VCaP (cell line): ENCODE measurements around the gene ARL15.

ENCODE experiments used
- H3K27ac ChIP-seq: fragments of 450-650 bp; 2 replicates; pipeline ENCODE4 v1.5.1; 2017
- TF ChIP-seq, protein P1 (sequence below): fragments of 450-650 bp; conservative IDR thresholded peaks from 2 replicates; pipeline ENCODE4 v1.5.1; 2017; ENCODE audit warnings: mild to moderate bottlenecking, moderate library complexity

Gene ARL15

DNA sequence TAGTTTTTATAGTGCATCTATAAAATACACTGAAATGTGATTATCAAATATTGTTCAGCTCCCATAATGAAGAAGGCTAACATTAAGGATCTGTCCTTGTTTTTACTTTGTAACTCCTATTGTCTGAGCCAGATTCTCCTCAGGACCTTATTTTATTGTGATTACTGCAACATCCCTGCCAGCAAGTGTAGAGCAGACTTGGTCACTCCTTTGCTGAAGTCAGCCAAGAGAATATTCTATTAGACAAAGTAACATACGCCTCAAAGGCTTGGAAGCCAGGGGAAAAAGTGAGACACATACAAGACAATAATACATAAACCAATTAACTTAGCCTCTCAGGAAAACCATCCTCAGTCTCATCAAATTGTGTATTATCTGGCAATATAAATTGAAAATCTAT is 269.6 kb downstream of the ARL15 start:
- H3K27ac ChIP-seq = peak overlapping the region; percentile 9; the same call in 1 of the 2 replicates
- TF ChIP-seq, protein P1, sequence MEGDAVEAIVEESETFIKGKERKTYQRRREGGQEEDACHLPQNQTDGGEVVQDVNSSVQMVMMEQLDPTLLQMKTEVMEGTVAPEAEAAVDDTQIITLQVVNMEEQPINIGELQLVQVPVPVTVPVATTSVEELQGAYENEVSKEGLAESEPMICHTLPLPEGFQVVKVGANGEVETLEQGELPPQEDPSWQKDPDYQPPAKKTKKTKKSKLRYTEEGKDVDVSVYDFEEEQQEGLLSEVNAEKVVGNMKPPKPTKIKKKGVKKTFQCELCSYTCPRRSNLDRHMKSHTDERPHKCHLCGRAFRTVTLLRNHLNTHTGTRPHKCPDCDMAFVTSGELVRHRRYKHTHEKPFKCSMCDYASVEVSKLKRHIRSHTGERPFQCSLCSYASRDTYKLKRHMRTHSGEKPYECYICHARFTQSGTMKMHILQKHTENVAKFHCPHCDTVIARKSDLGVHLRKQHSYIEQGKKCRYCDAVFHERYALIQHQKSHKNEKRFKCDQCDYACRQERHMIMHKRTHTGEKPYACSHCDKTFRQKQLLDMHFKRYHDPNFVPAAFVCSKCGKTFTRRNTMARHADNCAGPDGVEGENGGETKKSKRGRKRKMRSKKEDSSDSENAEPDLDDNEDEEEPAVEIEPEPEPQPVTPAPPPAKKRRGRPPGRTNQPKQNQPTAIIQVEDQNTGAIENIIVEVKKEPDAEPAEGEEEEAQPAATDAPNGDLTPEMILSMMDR = no peak

DNA sequence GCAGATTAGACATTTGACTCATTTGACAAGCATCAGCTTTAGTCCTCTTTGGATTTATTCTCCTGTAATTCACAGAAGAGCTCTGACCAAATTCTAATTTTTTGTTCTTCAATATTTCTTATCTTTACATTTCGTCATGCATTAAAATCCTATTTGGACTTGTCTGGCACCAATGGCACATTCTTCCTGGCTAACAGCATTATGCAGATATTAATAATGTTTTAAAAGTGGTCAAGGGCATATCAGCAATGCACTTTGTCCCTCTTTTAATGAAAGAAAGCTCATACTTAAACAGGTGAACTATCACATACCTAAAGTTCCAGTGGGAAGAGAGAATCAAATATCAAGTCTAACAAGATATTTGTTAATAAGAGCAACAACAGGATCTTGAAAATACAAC is 270.4 kb downstream of the ARL15 start:
- TF ChIP-seq, protein P1 = no peak
- H3K27ac ChIP-seq = peak overlapping the region; percentile 9; the same call in 1 of the 2 replicates

DNA sequence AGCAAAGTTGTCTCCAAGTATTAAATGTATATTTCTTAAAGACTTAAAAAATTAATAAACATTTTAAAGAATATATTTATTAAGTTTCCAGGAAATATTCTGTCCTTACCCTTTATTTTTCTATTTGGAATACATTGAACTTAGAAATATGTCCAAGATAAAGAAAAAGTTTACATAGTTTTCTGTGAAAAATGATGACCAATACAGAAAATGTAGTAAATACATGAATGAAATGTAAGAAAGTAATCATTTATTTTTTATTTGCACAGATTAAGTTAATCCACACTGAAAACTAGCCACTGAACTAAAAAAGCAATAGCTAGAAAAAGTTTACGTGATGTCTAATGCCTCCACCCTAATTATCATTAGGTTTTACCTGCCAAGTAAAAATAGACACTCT is 273.2 kb downstream of the ARL15 start:
- TF ChIP-seq, protein P1 = no peak
- no peak overlapping the region for H3K27ac ChIP-seq

DNA sequence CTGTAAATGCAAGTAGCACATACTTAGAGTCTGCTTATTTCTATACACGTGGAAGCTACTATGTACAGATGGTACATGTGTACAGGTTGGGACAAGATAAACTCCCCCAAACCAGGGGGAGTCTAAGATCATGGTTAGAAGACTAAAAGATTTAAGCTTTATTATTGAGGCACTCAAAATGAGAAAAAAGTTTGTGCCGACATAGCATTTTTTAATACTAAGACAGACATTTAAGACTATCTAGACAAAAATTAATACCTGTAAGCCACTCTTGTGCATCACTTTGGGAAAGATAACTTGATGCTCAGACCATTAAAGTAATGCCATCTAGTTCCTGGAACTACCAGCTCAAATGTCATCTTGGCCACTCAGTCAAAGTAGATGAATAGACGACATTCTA is 279.4 kb downstream of the ARL15 start:
- no peak overlapping the region for H3K27ac ChIP-seq
- TF ChIP-seq, protein P1 = no peak

DNA sequence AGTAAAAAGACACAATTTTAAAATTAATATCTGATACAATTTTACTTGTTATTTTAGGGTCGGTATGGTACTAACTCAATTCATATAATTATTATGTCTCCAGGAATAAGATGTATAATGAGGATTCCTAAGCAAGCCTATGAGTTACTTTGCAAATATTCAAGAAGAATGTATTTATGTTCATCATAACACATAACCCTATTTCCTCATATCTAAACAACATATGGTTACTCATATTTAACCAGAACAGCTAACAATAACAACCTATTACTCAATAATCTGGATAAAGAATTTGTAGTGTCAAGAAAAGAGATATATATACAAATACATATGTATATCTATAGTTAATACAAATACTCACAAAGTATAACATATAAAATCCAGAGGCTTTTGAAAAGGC is 285.9 kb downstream of the ARL15 start:
- TF ChIP-seq, protein P1 = no peak
- no peak overlapping the region for H3K27ac ChIP-seq

DNA sequence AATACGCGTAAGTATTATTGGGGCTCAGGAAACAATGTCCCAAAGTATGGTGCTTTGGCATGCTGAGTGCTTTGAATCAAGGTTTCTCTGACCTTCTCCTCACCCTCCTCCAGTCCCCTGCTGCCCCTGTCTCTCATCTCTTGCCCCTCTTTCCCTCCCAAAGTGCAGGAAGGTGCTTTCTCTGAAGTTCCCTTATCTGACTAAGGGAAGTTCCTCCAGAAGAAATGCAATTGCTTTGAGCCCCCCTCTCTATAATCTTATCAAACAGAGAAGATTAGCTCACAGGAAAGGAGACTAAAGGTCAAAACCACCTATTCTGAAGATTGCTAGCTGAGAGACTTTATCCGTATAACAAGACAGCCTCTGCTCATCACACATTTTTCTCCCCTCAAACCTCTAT is 288.1 kb downstream of the ARL15 start:
- no peak overlapping the region for H3K27ac ChIP-seq
- TF ChIP-seq, protein P1 = no peak

DNA sequence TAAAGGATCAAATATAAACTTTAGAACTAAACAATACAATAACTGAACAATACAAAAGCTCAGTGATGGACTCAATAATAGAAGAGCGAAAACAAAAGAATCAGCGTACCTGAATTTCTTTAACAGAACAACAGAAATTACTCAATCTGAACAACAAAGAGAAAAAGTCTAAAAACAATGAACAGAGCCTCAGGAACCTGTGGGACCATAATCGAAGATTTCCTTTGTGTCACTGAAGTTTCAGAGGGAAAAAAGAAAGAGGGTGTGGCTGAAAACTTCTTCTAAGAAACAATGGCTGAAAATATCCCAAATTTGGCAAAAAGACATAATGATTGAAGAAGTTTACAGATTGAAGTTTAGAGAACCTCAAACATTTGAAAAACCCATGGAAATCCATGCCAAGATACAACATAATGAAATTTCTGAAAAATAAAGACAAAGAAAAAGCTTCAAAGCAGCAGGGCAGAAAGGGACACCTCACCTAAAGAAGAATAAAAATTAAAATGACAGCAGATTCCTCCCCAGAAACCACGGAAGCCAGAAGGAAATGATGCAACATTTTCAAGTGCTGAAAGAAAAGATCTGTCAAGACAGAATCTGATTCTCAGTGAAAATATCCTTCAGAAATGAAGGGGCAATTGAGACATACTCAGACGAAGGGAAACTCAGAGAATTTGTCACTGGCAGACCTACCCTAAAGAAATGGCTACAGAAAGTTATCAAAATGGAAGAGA is 288.8 kb downstream of the ARL15 start:
- H3K27ac ChIP-seq = no peak overlapping the region

More for the DNA sequence above, 288.8 kb downstream of the ARL15 start:
- TF ChIP-seq, protein P1 = no peak
